ENCODE results near the gene BCLAF3. TPM values are rescaled to one million over a fixed set of nuclear protein-coding genes. Genes with fewer than 3 reads are reported as not detected.

The BCLAF3 gene
- total and polyA plus RNA-seq, 7 donors, result 1.7 to 8.2 (median 6.2) TPM

- ATAC-seq, result no peak
- intact Hi-C loops (cut with DNase I), result no loop called here
- H3K4me3 ChIP-seq, result no peak overlapping the region
- 70 to 98% (median 92%) methylated on average over 2 of the region's 2 CpGs for WGBS, 3 donors
- H3K27me3 ChIP-seq (ENCODE audit: insufficient read depth in 3 of 3, low read length in 2 of 3), result no peaks in the 10 kb centered on the region
- H3K9me3 ChIP-seq, result no peaks in the 10 kb centered on the region
- TF ChIP-seq CTCF (IDR thresholded peaks at IDR 0.05), result no peak
- peaks cover 0 to 23% of the 10 kb centered on the region in 2 donors for H3K36me3 ChIP-seq (ENCODE audit: insufficient read depth in 1 of 2, low read depth in 1 of 2)
- H3K27ac ChIP-seq, result no peak overlapping the region
- no peaks in the 10 kb centered on the region for H3K4me1 ChIP-seq
- no peak for DNase-seq
Measured at GRCh38 chrX:19949340-19949739, 41.5 kb downstream of the BCLAF3 start.

- no peaks in the 10 kb centered on the region for H3K4me1 ChIP-seq
- DNase-seq, result no peak
- WGBS, 3 donors, result 81 to 98% (median 89%) methylated on average over 1 of the region's 1 CpG
- no peak for ATAC-seq
- no peak overlapping the region for H3K27ac ChIP-seq
- intact Hi-C loops (cut with DNase I), result no loop called here
- no peak for TF ChIP-seq CTCF (IDR thresholded peaks at IDR 0.05)
- peaks cover 0 to 17% of the 10 kb centered on the region in 2 donors for H3K36me3 ChIP-seq (ENCODE audit: insufficient read depth in 1 of 2, low read depth in 1 of 2)
- no peak overlapping the region for H3K4me3 ChIP-seq
- no peaks in the 10 kb centered on the region for H3K9me3 ChIP-seq
- no peaks in the 10 kb centered on the region for H3K27me3 ChIP-seq (ENCODE audit: insufficient read depth in 3 of 3, low read length in 2 of 3)
Measured at GRCh38 chrX:19947612-19948011, 43.2 kb downstream of the BCLAF3 start.

Other genes with a start within 250 kb of the BCLAF3 start
- gene SH3KBP1, start 103.5 kb downstream of the BCLAF3 start, total RNA-seq, result 10 to 100 TPM in 2 of 4 donors, 1 to 10 TPM in 2; 3.7 to 11.5 (median 8.3) TPM
- 1 to 10 TPM; 2.2 to 4.1 (median 3.0) TPM for gene SH3KBP1, start 103.5 kb downstream of the BCLAF3 start, polyA plus RNA-seq
- gene MAP7D2, start 125.8 kb upstream of the BCLAF3 start, total RNA-seq, result 1 to 10 TPM in 1 of 4 donors, under 1 TPM in 2, not detected in 1; 0.32 to 1.2 (median 0.48) TPM
- gene MAP7D2, start 125.8 kb upstream of the BCLAF3 start, polyA plus RNA-seq, result under 1 TPM; 0.07 to 0.55 (median 0.43) TPM
- gene EIF1AX, start 150.8 kb upstream of the BCLAF3 start, total RNA-seq, result 100 to 1,000 TPM in 3 of 4 donors, 10 to 100 TPM in 1; 69.4 to 176 (median 155) TPM
- 100 to 1,000 TPM in 2 of 3 donors, 10 to 100 TPM in 1; 67.3 to 129 (median 104) TPM for gene EIF1AX, start 150.8 kb upstream of the BCLAF3 start, polyA plus RNA-seq

All from psoas muscle (tissue), 8 donors.